HG03066 (cell line): ENCODE data around the gene CNR1.

Experiments used
- ATAC-seq: cut with Tn5 transposase; IDR thresholded peaks from one replicate; pipeline ENCODE4 v1.9.1; 2021; ENCODE audit warnings: low read depth; ENCODE audit not compliant: unreplicated experiment

CNR1 gene

DNA sequence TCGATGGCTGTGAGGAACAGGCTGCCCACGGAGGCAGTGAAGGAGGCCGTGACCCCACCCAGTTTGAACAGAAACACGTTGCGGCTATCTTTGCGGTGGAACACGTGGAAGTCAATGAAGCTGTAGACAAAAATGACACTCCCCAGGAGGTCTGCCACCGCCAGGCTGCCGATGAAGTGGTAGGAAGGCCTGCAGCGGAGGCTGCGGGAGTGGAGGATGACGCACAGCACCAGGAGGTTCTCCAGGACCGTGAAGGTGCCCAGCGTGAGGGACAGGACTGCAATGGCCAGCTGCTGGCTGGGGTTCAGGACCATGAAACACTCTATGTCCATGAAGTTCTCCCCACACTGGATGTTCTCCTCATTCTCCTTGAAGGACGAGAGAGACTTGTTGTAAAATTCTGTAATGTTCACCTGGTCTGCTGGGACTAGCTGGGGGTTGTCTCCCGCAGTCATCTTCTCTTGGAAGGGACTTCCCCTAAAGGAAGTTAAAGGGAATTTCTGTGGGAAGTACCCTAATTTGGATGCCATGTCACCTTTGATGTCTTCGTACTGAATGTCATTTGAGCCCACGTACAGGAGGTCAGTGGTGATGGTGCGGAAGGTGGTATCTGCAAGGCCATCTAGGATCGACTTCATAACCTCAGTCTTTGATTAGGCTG is 21.4 kb downstream of the CNR1 start:
- no peak for ATAC-seq

DNA sequence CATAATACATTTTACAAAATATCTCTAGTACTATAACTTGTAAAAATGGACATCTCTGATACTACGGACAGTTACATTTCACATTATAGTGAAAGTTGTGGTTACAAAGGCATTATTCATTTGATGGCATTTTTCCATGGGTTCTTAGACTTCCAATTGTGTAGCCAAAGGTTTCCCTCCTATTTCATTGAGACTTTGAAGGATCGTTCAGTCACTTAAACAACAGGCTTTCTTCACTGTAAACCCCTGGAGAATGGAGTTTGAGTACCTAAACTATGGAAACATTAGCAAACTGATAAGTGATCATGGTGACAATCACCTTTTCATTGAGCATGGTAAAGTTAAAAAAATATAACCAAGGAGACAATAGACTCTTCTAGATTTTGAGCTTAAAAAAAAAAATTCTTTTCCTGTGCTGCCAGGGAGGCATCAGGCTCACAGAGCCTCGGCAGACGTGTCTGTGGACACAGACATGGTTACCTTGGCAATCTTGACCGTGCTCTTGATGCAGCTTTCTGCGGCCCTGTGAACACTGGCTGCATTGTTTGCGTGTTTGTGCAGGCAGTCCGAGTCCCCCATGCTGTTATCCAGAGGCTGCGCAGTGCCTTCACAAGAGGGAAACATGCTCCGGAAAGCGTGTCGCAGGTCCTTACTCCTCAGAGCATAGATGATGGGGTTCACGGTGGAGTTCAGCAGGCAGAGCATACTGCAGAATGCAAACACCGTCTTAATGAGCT is 22.6 kb downstream of the CNR1 start:
- ATAC-seq, result no peak

DNA sequence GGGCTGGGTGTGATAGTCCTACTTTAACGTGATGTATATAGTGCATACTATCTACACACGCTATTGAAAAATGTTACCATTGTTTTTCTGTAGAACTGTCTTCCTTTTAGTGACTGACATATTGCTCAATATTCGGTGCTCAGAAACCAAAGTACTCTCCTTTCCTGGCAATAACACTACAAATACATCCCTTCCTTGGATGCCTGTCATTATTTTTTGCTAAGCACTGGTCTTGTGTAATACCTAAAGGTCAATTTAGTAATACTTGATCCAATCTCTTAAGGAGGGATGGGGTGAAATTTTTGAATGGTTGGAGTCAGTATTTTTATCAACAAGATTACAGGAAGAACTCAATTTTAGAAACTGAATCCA is 23.9 kb downstream of the CNR1 start:
- no peak for ATAC-seq

DNA sequence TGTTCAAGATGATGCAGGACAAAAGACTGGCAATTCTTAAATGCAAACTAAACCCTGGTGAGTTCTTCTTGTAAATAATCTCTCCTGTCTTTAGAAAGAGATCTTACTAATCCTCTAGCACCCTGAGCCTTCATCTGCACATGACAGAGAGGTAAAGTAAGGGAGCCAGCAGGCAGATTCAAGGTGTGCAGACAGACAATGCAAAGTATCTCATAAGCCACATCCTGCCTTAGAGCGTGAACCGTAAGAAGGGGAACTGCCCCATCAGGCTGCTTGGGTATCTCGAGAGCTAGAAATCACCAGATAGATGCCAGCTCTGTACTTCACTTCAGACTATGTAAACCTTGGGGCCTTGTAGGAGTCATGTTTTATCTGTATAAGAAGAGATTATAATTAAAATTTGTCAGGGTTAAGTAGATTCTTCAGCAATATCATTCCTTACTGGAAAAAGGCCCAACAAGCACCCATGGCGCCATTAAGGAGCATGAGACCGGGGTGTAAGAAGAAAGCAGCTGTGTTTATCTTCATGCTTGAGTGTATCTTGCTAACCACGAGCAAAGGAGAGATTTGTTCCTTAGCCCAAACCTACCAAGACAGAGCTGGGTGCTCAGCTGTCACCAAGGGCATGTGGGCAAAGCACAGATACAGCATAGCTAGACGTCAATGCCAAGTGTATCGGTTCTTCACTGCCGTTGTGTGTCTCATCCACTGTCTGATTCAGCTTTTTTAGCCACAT is 24.4 kb downstream of the CNR1 start:
- ATAC-seq, result peak; percentile 96

DNA sequence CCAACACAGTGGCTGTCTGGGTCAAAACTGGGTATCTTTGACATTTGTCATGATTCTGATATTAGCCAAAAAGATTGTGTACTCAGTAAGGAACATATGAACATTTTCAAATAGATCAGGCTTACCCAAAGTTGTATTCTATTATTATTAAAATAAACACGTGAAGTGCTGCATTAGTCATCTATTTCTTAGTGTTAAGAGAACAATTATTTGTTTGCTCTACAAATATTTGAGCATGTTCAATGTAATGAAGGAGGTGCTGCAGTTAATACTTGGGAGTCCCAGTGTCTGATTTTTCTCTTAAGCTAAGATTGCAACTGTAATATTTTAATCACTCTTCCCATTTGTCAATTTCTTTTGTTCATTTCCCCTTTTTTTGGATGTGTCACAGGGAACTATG is 28.2 kb downstream of the CNR1 start:
- no peak for ATAC-seq

DNA sequence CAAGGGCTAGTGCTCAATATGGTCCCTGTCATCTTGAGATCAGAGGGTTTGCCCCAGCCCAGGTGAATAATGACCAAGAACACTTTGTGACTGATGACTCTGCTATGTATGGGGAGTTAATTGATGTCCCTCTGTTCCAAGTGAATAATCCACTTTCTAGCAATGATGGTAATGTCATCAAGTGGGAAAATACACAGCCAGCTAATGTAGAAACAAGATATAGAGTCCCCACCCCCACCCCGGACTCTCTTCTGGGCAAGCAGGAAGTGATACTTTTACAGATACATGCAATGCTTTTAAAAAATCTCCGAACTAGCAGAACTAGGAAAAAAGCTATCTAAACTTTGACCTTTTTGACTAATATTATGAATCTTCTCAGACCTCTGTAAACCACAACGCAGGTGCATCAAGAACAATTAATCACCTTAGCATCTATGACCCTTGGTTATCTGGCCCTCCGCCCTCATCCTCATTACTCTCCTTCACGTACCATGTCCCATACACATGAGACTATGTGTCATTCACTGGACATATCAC is 30.5 kb downstream of the CNR1 start:
- ATAC-seq, result peak; percentile 85

DNA sequence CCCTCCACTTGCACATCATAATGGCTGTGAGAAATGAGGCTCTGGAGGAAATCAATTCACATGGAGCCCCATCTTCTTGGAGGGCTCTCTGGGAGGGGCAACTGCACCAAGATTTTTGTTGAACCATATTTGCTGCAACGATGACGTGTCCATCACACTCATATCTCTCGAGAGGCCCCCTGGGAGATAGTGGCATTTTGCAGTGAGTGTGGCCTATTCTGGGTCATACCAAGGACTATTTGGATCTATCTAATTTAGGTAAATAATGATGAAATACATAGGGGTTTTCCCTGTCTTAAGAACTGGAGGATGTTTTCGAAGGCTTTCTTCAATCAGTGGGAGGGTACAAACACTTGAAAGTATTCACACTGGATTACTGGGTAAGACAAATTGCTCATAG is 31.6 kb downstream of the CNR1 start:
- no peak for ATAC-seq

DNA sequence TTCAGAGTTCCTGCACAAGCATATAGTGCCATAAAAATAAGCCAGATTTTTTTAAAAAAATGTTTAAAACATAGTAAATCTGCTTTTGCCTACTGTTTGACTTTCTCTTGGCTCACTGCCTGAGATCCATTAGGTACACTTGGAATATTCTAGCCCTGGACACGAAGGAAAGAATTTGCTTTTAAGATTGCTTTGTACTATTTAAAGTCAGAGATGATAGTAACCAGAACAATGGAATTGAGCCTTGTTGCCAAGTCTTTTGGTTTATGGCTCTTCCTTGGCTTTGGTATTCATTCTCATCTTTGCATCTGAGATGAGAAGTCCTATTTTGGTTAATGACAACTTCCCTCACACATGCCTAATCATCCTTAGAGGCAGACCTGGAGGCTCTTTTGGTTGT is 32.4 kb downstream of the CNR1 start:
- ATAC-seq, result no peak

DNA sequence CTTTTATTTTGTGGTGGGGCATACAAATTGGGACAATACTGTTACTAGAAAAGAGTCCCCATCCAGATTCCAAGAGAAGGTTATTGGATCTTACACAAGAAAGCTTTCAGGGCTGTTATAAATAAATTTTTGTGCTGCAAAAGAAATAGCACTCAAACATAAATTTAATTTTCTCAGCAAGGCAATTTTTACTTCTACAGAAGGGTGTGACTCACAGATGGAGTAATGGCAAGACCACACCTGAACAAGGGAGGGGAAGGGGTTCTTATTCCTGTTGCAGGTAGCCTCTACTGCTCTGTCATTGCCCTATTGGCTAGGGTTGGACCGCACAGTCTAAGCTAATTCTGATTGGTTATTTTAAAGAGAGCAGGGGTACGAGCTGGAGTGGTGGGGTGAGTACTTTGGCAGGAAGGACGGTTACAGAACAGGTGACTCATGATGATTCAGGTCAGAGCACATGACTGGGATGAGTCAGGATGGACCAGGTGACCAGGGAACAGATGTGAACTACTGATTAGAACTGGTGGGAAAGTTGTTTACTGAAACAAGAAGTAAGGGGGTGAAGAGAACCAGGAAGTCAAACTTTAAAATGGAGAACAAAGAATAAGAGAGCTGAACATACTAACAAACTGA is 41.1 kb downstream of the CNR1 start:
- no peak for ATAC-seq

DNA sequence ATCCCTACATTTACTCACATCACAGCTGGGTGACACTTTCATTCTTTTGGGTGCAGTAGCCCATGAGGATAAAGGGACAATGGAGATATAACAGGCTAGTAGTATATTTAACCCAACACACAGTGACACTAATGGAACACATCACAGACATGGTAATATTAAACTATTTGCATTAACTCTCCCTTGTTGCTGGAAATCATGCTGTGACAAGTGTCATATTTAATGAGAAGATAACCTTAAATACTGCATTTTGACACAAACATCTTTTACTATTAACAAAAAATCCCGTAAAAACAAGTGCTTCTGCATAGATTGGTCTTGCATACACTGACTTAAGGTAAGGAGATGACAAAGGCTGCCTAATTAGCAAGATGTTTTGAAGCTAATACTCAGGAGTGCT is 45.5 kb downstream of the CNR1 start:
- ATAC-seq, result no peak

DNA sequence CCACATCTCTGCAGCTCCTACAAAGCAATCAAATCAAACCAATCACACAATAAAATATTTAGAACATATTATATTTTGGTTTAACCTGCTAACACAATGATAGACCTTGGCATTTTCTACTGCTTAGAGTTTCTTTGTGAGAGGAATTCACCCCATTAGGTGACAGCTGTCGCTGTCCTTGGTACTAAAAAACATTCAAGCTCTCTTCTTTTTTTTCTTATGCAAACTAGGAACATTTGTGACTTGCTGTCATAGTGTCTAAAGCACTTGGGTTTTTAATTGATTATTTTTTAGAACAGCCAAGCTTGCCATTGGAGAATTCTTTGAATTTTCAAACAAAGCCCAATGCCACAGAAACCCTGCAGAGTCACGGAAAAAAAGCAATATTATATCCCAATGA is 46.4 kb downstream of the CNR1 start:
- ATAC-seq, result no peak

DNA sequence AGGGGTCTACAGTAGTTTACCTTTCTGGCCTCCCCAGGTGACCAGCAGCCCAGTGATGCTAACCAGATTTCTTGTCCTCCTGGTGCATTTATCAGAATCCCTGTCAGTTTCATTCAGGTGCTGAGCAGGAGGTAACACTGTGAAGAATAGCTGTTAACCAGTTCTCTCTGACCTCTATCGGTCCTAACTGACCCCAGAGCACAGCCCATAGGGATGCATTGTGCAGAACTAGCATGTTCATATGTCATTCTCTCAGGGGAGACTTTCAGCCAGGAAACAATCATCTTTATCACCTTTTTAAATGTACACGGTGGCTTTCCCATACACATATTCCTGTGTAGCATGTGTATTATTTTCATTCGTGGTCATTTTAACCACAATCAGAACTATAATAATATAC is 49.9 kb downstream of the CNR1 start:
- no peak for ATAC-seq

DNA sequence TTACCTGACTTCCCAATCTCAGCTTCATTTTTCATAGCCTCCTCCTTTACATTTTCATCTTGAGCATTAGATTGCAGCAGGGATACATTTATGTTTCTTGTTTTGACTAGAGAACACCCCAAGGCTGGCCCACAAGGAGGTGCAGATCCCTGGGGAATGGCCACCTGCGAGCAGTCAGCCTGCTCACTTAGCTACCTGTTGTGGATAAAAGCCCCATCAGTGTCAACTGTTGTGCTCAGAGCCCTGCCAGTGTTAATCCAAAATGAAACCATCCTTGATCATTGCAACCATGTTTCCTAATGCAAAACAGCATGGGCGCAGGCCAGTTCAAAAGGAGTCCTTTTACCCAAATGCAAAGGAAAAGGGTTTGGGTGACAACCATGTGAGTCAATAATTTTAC is 50.8 kb downstream of the CNR1 start:
- ATAC-seq, result no peak

DNA sequence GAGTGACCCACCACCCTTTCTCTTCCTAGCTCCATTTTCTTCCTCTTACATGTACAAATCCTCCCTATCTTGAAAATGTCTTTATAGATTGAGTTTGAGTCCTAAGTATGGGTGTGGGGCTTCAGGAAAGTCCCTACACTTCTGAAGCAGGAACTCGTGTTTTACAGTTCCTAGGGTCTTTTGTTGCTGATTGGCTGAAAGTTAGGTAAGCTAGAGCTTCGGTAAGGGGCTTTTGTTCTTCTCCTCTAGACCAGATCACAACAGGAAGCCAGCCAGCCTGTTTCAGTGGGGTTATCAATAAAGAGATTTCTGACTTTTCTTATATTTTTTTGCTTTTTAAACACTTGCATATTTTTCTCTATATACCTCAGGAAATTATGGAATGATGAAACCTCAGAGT is 51.3 kb downstream of the CNR1 start:
- ATAC-seq, result no peak

DNA sequence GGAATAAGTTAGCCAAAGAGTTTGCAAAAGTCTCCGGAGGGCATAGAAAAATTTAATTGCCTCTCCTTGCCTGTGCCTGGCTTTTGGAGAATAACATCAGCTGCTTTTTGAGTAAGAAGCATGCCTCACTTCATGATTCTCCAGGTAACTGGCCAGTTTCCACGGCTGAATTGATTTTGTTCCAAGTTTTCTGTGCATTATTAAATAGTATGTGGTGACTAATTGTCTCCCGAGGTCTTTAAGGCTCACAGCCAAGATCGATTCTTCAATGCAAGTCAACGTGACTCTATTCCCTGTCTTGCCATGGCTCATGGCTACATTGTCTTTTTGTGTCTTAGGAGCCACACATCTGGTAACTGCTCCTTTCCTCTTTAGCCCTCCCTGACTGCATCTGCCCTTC is 54.2 kb downstream of the CNR1 start:
- no peak for ATAC-seq

DNA sequence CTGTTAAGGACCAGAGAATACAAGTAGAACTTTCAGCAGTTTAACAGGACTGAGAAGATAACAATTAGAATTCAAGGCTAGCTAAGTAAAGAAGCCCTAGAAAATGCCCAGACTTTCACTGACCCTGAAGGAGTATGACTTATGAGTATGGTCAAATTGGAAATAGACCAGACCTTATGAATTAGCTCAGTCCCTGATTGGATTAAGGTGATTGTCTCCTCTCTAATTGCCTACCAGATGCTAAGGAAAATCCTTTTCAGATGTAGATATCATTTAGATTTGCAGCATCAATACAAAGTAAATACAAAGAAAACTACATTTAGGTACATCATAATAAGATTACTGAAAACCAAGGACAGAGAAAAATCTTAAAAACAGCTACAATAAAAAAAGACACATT is 58.9 kb downstream of the CNR1 start:
- no peak for ATAC-seq

DNA sequence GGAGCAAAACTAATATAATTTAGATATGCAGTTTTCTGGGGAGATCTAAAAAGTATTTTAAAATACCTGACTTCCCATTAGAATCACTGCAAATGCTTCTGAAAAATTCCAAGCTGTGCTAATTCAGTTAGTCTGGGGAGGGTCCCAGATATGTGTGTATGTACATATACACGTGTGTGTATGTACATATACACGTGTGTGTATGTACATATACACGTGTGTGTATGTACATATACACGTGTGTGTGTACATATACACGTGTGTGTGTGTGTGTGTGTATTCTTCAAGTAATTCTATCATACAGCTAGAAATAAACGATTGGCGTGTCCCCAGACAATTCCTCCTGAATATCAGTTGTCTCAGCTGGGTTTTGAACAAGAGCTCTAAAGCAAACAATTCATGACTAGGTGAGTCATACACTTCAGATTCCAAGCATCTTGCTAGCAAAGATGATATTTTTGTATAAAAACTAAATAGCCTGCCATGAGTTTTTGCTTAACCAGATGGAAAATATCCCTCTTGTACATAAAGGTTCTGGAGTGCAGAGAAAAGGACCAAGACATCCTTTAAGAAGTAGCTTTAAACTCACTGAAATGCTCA is 60.3 kb downstream of the CNR1 start:
- ATAC-seq, result no peak
